AML-193 (cell line): ENCODE data around the gene PACSIN2.
A peak's percentile ranks its signal among the peaks of the same experiment; 100 is the strongest.
"Not testable (repeated sequence)": the region's sequence is repeated elsewhere in the genome, so short reads cannot be mapped to it uniquely, and the experiment has no call there.

Experiments
- DNase-seq, 2 experiments: peaks; one replicate each; lab custom pipeline; 2025; lab: John Stamatoyannopoulos, UW

The PACSIN2 gene

GRCh38 chr22:42964994-42965699 is 49.8 kb downstream of the PACSIN2 start:
- no peak for DNase-seq

DNA sequence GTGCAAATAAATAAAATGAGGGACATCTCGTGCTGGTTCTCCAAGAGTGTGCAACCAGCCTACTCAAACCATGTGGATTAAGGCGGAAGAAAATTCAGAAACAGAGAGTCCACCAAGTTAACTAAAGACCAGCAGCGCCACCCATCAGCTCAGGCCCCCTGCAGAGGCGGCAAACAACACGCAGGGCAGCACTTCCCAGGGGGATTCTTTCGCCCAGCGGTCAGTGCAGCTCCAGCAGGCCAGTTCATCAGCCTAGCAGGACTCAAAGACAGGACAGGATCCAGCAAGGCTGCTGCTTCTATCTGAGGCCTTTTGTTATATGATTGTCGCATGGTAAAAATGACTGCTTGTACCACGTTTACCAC is 51.7 kb downstream of the PACSIN2 start:
- DNase-seq = no peak

DNA sequence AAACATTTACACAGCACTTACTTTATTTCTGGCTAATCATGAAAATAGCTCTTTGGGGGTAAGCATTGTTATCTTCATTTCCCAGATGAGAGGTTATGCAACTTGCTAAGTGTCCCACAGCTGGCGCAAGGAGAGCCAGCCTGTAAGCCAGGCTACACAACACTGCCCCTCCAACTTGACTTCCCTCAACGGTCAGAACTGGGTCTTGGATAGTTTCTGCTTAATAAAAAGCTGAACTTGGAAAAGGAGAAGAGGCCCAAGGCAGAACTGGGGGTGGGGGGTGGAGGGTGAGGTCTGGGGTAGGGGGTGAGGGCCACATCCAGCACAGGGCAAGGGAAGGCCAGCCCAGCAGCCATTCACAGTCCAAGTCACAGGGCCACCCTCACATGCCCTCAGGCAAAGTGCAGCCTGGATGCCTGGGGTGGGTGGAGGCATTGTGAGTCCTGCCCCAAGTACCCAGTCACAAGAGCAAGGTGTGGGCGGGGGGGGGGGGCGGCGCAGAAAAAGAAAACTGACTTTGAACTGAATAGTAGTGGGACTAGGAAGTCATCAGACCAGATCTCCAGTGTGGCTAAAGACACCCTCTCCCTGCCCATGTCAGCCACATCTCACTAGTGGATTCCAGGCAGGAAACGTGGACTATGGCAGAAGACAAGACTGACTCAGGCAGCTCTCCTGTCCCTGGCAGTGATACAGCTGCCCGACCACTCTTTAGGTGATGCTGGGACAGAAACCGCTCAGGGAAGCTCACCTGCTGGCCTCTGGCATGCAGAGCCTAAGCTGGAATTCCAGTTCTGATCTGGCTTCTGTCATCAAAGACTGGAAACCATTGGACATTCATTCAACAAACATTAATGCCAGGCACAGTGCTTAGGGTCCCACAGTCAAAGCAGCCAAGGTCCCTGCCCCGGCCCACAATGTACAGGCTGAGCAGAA is 52.4 kb downstream of the PACSIN2 start:
- DNase-seq = peak; percentile 62 to 65

DNA sequence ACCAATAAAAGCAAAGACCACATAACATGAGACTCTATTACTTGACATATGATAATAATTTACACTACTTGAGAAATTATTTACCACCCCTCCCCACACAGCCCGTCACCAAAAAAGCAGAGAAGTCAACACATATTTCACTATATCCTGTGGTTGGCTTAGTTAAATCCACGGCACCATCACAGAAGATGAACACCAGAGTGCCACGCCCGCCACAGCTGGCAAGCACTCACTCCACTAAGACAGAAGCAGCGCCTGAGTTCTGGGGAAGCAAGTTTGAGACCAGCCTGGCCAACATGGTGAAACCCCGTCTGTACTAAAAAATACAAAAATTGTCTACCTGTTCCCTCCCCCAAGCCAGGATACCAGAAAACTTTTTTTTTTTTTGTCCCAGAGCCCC is 53.1 kb downstream of the PACSIN2 start:
- no peak for DNase-seq

- DNase-seq = not testable (repeated sequence)
These were observed 53.6 kb downstream of the PACSIN2 start for GRCh38 chr22:42961400-42961690.

GRCh38 chr22:42960531-42961399 is 54.2 kb downstream of the PACSIN2 start:
- DNase-seq = no peak

DNA sequence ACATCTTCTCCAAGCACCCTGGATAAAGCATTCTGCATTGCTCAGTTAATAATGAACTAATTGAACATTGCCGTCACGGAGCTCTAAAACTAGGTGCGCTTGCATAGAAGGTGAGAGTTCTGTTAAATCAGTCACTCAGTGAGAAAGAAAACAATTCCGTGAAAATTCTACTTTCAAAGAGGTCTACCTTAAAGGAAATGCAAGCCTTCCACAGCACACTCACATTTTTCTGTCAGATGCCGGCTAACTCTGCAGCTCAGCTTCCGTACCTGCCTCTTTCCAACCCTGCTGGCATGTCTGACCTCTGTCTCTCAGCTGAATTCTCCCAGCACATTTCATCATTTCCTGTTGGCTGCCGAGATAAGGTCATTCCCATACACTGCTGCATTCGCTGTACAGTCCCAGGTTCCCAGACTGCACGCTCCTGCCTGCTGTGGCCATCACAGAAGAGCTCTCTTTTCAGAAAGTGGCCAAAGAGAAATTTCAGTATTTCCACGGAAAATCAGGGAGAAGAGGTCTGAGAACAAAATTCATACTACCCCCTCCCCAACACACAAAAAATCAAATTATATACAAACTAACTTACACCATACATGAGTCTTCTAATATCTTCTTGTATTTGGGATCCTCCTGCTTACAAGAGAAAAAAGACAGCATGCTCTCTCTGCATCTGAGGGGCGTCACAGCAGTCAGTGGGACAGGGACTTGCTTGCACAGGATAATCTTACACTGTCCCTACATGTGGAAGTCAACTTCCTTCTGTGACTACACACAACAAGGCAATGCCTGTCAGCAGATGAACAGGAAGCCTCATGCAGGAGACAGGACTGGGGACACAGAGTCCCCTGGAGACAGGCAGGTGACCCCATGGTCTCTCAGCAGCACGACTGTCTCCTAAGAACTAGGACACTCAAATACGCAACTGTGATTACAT is 55.1 kb downstream of the PACSIN2 start:
- DNase-seq = peak; percentile 9 to 32

DNA sequence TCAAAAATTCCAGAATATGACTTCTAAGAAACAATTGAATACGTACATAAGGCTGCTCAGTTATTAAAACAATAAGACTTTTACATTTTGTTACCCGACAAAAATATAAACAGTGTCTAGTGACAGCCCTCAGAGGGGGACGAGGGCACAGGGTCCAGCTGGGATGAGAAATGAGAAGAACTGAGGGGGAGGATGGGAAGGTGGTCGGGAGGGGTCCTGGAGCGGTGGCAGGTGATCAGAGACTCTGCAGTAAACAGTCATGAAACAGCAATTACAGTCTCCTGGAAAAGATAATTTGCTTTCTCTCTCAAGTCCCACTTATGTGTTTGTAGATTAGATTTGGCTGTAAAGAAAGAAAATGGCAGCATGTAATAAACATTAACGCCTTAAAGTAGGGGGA is 56.0 kb downstream of the PACSIN2 start:
- no peak for DNase-seq

- DNase-seq = no peak
These were observed 57.0 kb downstream of the PACSIN2 start for GRCh38 chr22:42957958-42958357.

DNA sequence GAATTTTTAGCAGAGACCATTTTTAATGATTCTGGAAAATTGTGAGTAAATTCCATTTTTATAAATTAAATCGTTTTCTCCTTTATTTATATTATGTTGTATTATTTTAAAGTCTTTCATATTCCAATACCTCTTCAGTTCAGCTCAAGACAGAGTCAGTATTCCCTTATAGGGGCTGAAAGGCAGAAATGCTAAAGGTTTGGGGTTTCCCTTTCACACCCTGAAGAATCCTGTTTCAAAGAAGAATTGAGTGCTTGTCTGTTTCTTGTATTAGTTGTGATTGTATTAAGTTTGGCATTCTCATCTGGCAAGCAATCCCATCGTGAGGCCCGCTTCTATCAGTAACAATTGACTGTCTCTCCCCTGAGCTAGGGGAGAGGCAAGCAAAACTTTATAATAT is 57.4 kb downstream of the PACSIN2 start:
- DNase-seq = no peak

GRCh38 chr22:42955848-42956247 is 59.1 kb downstream of the PACSIN2 start:
- DNase-seq = no peak

GRCh38 chr22:42955087-42955635 is 59.8 kb downstream of the PACSIN2 start:
- DNase-seq = no peak

DNA sequence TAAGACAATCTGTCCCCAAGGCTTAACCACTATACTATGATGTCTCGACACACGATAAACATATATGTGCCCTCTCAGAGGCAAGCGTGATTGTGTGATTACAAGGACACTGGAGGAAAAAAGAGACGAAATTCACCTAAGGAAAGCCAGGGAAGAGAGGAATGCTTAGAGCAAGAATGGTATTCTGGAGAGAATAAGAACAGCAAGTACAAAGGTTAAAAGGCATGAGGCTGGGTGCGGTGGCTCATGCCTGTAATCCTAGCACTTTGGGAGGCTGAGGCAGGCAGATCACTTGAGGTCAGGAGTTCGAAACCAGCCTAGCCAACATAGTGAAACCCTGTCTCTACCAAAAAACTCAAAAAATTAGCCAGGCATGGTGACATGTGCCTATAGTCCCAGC is 61.2 kb downstream of the PACSIN2 start:
- not testable (repeated sequence) for DNase-seq

DNA sequence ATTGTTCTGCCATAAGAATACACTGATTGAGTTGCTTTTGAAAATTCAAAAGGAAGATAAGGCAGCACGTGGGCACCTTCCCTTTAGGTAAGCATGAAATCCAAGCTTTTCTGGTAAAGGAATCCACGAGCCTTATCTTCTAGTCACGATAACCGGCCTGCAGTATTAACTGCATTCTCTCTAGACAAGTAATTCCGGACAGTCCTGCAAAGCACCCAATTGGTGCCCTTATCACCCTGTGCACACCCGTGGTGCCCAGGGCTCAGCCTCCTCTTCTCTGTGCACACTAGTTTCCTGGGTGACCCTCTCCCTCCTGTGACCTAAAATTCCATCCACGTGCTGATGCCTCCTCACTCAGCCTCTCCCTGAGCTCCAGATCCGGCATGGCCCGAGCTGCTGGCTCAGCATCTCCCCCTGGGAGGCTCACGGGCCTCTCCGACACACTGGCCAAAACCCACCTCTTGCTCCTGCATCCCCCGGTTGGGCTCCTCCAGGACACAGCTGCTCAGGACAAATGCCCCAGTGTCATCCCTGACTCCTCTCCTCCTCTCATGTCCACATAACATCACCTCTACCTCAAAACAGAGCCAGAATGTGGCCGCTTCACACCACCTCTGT is 63.7 kb downstream of the PACSIN2 start:
- no peak for DNase-seq

DNA sequence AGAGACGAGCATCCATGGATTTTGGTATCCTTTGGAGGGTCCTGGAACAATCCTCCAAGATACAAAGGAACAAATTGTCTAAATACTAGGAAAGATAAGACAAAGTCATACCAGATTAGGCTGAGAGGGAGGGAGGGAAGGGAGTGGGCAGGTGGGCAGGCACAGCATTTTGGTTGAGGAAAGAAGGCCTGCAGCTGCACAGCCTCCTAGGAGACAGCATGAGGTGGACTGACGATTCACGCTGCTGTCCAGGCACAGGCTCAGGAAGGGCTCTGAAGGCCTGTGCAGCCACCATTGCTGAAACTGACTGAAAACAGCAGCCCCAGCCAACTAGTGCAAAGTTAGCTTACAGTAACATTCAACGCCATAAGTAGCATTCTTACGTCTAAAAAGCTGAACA is 64.7 kb downstream of the PACSIN2 start:
- no peak for DNase-seq

DNA sequence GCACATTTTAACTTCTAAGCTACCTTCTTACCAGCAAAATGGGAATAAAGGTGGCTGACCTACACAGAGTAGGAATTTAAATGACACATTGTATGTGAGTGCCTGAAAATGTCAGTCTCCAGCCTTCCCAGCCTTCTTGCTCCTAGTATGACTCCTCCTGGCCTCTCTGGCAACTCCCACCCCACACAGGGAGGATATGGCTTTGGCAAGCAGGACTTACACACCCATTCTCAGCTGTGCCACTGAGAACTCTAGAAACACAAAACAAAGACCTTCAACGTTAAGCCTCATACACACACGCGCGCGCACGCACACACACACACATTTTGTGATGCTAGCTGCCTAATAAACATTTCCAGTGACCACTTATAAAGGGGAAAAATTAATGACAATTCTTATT is 65.8 kb downstream of the PACSIN2 start:
- DNase-seq = no peak

DNA sequence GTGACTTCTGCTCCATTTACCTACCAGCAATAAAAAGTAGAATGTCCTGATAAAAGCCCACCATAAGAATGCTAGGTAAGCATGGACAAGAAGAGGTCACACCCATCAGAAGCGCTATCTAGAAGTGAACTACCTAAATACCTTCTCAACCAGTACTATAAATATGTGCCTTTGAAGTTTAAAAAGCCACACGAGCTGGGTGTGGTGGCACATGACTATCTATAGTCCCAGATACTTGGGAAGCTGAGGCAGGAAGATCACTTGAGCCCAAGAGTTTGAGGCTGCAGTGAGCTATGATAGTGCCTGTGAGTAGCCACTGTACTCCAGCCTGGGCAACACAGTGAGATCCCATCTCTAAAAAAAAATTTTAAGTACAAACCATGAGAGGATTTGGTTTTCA is 66.7 kb downstream of the PACSIN2 start:
- no peak for DNase-seq

GRCh38 chr22:42947211-42947990 is 67.5 kb downstream of the PACSIN2 start:
- DNase-seq = no peak

DNA sequence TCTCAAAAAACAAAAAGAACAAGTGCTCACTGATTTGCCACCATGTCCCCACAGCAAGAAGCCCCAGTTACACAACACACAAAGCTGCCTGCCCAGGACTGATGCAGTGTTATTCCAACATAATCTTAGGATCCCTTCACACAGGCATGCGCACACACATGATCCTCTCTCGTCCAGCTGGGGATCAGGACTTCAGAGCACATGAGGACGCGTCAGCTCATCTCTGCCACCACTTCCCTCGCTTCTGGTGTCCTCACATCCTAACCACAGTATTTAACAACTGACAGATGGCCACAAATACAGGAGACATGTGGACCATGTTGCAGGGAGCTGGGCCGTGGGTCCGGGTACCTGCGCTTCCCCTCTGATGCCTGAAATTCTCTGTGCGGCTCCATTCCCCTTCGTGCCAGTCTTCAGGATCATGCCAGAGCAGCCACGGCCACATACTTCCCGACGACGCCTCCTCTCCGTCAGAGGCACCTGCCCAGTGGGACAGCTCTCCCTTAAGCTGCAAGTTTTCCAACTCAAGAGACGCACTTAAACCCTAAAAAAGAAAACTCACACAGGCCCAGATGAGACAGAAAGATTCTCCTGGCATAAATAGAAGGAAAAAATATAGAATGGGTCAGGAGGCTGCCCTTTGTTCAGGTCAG is 68.3 kb downstream of the PACSIN2 start:
- no peak for DNase-seq
